Fibroblast of the conjunctiva (primary cell): ENCODE results near the gene ACER1.
A peak's percentile ranks its signal among the peaks of the same experiment; 100 is the strongest.

Experiments used
- DNase-seq: peaks from one replicate; pipeline ENCODE4 v3.0.0-alpha.2; 2010; ENCODE audit warnings: low read depth

The ACER1 gene

DNA sequence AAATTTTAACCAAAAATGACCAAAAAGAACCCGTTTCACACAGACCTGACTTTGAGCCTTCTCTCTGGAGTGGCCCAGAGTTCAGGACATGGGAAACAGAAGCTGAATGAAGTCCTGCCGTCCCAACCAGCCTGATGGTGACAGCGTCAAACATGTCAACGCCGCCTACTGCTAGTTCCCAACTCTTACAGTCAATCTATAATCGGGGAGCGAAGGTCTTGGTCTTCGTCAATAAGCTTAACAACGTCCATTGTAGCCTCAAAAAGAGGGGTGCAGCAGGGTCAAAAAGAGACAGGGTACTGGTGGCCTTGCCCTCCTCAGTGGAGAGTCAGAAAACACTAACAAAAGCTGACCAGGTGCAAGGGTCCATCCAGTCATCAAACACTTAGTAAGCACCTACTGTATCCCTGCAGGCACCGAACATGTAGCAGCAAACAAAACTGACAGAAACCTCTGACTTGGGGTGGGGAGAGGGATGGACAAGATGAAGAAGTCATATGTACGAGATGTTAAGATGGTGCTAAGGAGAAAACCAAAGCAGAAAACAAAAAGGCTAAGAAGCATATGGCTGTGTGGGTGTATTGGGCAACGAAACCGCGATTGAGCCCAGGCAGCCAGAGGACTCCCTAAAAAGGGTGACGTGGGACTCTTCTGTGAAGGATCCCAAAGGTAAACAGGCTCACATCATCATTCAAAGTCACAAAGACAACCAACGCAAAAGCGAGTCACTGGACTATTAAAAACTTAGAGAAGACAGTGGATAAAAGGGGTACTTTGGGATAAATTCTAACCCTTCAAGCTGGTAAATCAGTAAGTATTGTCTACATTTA is 65.6 kb downstream of the ACER1 start:
- no peak for DNase-seq

DNA sequence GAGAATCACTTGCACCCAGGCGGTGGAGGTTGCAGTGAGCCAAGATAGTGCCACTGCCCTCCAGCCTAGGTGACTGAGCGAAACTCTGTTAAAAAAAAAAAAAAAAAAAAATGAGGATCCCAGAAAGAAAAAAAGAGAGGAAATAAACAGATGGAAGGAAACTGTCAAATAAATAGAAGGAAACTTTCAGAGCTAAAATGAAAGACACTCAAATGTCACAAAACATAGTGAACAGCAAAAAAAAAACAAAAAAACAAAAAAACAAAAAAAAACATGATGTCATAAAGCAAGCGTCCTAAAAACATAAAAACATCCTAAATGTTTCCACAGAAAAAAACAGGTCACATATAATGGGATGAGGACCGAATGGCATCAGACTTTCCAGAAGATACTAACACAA is 68.6 kb downstream of the ACER1 start:
- DNase-seq: no peak

DNA sequence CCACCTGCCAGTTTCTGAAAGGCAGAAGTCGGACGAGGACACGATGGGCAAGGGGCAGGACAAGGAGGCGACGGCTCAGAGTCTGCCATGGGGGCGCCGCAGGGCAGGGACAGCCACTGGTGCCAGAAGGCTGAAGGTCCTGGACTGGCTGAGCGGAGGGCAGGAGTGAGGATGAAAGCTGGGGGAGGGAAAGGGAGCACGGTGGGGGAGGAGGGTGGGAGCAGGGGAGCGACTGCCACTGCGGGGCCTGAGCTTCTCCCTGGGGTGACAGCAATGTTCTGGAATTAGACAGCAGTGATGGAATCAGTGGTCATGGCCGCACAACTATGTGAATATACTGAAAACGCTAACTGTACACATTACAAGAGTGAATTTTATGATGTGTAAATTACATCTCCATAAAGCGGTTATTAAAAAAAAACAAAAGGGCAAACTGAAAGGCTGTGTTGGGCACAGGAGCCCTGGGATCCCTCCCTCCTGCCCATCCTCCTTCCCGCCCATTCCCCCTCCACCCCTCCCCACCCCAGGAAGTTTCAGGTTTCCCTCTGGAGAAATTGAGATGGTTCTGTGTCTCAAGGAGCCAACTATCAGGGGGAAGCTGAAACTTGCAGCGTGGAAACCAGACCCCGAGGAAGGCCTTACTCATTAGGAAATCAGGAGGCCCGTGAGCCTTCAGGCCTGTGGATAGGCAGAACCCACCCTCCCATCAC is 69.5 kb downstream of the ACER1 start:
- no peak for DNase-seq

DNA sequence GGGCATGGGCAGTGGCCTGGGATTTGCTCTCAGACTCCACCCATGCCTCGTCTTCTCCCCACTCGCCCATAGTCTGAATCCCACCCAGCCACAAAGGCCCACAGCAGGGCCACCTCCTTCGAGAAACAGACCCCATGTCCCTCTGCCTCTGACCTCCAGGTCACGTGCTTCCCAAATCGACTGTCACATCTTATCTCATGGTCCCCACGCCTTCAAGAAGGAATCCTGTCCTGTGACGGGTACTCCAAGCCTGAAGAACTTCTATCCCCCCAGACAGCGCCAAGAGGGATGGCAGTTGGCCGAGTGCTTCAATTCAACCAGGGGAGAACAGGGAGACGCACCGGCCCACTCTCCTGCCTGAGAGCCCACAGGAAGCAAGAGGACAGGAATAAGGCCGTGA is 70.1 kb downstream of the ACER1 start:
- no peak for DNase-seq

GRCh38 chr19:6262519-6262918 is 70.9 kb downstream of the ACER1 start:
- no peak for DNase-seq

- no peak for DNase-seq
Measured at GRCh38 chr19:6261883-6262282, 71.5 kb downstream of the ACER1 start.

GRCh38 chr19:6260912-6261650 is 72.3 kb downstream of the ACER1 start:
- DNase-seq: no peak

- DNase-seq: no peak
Measured at GRCh38 chr19:6260376-6260775, 73.0 kb downstream of the ACER1 start.

GRCh38 chr19:6259312-6259861 is 74.0 kb downstream of the ACER1 start:
- peak; percentile 23 for DNase-seq

DNA sequence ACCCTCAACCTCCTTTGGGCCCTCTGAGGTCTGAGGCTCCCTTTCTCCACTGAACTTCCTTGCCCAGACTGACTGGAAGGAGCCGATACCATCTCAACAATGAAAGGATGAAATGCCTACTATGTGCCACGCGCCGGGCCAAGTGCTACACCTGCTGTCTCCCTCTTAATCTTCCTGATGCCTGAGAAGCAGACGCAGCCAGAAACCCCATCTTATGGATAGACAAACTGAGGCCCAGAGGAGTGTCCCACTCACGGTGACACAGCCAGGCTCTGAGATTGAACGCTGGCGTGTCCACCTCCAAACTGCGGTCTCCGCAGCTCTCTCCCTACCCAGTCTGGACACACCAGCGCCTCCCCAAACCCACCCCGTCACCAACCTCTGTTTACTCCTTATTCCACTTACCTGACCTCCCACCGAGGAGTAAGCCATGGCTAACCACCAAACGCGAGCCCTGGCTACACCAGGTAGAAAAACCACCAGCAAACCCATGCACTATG is 74.5 kb downstream of the ACER1 start:
- no peak for DNase-seq
